Kidney capillary endothelial cell (primary cell): ENCODE measurements around the gene TNS4.

Source experiments
- DNase-seq: peaks from one replicate; pipeline ENCODE4 v3.0.0-alpha.2; 2018; ENCODE audit warnings: low spot score

The TNS4 gene

DNA sequence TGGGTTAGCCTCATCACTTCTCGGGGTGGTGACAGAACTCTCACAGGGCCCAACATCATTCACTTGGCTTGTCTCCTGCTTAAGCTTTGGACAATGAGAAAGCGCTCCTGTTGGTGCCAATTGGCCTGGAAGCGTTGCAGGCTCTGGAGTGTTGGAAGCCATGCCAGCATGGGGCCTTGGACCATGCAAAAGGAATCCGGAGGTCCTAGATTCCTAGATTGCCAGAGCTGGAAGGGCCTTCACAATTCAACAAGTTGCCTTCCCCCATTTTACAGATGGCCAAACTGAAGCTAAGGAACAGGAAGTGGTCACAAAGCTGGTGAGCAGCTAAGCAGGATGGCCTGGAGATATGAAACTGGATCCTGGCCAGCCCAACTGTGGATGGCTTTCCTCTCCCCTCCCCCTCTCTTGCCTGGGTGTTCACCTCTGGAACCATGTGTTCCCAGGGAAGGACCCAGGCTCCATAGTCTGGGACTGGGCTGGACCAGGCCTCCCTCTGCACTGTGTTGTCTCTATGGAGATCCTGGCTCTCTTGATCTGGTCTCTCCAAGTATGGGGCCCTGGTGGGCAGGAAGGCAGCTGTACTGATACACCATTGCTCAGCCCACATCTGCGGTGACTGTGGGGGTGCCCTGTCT lies 64.2 kb downstream of the TNS4 start:
- no peak for DNase-seq

GRCh38 chr17:40436636-40437035 lies 64.8 kb downstream of the TNS4 start:
- DNase-seq = no peak

DNA sequence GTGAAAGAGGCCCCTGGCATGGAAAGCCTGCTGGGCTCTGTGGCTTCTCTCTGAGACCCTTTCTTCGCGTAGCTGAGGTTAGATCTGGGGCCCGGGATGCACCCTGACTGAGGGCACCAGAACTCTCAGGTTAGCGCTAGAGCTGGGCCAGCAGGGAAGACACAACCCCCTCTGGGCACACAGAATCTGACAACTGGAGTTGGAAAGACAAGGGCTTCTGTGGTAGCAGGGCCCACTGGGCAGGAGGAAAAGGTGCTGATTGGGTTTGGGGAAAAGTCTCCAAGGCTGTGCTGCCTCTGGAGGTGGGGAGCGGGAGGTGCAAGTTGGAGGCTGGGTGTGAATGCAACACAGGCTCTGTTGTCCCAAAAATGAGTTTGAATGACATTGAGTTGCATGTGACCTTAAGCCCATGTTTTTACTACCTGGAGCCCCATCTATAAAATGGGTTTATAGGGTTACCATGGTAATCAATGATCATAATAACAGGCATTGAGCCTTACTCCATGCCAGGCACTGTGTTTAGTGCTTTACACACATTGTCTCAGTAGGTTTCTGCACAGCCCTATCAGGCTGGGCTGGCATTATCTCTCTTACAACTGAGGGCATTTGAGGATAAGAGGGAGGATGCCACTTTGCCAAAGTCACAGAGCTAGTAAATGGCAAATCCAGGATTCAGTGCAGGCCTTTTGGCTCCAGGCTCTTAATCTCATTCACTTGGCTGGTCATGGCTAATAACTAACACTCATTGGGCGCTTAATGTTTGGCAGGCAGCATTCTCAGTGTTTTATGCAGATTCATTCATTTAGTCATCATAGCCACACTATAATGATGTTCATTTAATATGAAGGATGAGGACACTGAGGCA lies 67.6 kb downstream of the TNS4 start:
- no peak for DNase-seq

- no peak for DNase-seq
Observed at GRCh38 chr17:40432864-40433528, 68.4 kb downstream of the TNS4 start.

GRCh38 chr17:40431231-40431602 lies 70.2 kb downstream of the TNS4 start:
- no peak for DNase-seq

DNA sequence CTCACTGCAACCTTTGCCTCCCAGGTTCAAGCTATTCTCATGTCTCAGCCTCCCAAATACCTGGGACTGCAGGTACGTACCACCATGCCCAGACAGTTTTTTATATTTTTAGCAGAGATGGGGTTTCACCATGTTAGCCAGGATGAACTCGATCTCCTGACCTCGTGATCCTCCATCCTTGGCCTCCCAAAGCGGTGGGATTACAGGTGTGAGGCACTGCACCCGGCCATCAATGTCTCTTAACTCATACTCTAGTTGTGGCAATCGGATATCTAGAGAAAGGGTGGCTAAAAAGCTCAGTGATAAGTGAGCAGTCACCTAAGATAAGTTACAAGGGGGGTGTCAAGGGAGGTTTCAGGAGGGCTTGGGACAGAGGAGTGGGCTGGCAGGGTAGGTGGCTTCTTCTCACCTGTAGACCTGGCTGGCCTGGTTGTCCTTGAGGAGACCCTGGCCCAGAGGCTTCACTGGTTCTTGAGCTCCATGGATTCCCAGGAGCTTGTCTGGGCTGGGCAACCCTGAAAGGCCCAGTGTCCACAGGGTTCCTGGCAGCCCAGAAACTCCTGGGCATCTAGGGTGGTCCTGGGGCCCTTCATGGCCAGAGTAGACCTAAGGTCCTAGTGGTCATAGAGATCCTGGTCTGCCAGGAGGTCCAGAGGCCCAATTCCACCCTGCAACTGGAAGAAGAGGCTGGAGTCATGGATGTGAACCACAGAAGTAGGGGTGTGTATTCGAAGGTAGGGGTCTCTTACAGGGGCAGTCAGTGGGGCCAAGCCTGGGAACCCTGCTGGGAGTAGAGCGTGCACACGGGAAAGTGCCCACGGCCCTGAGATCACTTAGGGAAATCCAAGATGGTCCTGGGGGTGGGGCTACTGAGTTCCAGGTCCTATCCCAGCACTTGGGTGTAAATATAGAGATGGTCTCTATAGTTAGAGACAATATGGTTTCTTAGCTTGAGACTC lies 70.9 kb downstream of the TNS4 start:
- DNase-seq = no peak

DNA sequence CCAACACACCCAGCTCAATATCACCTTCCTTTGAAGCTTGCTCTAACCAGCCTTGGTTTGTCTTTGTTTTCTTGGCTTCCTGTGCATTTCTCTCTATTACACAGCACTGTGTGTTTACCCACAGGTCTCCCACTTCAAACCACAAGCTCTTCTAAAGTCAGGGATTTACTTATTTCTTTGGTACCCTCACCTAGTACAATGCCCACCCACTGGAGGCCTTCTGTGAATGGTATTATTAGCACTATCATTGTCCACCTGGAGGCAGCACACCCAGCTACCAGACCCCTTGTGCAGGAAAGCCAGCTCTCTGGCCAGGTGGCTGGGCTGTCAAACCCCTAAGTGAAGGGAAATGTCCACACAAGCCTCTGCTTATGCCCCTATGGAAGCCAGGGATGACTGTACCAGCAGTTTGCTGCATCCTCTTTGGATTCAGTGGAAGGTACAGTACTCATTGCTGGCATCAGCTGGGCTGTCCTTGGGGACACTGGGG lies 74.4 kb downstream of the TNS4 start:
- DNase-seq = no peak
